ENCODE results near the gene RFX5. TPM values are rescaled to one million over a fixed set of nuclear protein-coding genes. Genes with fewer than 3 reads are reported as not detected.

The RFX5 gene
- total and polyA plus RNA-seq, 2 of the 13 experiments (the other 11 are each of a cell fraction or from before 2014, with no cell fraction given), result 17.9 to 36.2 TPM

DNA sequence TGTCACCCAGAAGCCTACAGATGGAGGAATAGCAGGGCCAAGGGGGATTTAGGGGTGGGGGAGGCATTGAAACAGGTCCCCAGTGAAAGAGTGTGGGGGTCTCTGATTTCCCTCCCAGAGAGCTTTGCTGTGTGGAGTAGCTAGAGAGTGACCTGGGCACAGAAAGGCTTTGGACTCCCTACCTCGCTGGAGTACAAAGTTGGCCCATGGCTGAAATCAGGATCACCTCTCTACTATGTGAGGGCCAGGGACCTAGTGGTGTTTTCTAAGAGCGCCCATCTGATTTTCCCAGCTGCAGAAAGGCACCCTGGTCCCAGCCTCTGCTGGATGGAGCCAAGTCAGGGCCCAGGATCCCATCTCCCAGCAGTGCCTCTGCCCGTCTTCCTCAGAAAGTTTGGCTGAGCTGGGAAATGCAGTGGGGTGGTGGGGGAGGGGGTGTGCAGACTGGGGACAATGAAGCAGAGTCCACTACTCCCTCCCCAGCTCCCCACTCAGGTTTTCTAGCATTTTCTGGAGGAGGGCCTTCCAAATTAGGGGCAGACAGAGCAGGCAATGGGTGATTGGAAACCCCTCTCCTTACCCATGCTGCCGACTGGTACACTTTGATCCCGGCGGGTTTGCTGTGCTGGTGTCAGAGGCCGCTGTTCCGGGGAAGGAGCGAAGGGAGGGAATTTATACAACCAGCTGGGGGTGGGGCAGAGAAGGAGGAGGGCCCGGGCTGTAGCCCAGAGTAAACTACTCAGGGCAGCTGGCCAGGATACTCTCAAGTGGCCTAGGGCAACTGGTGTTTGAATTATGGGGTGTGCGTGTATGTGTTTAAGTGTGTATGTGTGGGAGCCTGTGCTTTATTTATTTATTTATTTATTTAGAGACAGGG lies 25.2 kb upstream of the RFX5 start, which contains the start of gene SELENBP1 (continued):
- TF ChIP-seq, protein P1, sequence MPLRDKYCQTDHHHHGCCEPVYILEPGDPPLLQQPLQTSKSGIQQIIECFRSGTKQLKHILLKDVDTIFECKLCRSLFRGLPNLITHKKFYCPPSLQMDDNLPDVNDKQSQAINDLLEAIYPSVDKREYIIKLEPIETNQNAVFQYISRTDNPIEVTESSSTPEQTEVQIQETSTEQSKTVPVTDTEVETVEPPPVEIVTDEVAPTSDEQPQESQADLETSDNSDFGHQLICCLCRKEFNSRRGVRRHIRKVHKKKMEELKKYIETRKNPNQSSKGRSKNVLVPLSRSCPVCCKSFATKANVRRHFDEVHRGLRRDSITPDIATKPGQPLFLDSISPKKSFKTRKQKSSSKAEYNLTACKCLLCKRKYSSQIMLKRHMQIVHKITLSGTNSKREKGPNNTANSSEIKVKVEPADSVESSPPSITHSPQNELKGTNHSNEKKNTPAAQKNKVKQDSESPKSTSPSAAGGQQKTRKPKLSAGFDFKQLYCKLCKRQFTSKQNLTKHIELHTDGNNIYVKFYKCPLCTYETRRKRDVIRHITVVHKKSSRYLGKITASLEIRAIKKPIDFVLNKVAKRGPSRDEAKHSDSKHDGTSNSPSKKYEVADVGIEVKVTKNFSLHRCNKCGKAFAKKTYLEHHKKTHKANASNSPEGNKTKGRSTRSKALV (CRISPR knock-in tag; IDR thresholded peaks at IDR 0.05), result peak; percentile 56; the same call in 1 of the 2 replicates
- TF ChIP-seq, protein P2, sequence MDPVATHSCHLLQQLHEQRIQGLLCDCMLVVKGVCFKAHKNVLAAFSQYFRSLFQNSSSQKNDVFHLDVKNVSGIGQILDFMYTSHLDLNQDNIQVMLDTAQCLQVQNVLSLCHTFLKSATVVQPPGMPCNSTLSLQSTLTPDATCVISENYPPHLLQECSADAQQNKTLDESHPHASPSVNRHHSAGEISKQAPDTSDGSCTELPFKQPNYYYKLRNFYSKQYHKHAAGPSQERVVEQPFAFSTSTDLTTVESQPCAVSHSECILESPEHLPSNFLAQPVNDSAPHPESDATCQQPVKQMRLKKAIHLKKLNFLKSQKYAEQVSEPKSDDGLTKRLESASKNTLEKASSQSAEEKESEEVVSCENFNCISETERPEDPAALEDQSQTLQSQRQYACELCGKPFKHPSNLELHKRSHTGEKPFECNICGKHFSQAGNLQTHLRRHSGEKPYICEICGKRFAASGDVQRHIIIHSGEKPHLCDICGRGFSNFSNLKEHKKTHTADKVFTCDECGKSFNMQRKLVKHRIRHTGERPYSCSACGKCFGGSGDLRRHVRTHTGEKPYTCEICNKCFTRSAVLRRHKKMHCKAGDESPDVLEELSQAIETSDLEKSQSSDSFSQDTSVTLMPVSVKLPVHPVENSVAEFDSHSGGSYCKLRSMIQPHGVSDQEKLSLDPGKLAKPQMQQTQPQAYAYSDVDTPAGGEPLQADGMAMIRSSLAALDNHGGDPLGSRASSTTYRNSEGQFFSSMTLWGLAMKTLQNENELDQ (CRISPR knock-in tag; IDR thresholded peaks at IDR 0.05; ENCODE audit: borderline replicate concordance), result no peak
- TF ChIP-seq, protein P3, sequence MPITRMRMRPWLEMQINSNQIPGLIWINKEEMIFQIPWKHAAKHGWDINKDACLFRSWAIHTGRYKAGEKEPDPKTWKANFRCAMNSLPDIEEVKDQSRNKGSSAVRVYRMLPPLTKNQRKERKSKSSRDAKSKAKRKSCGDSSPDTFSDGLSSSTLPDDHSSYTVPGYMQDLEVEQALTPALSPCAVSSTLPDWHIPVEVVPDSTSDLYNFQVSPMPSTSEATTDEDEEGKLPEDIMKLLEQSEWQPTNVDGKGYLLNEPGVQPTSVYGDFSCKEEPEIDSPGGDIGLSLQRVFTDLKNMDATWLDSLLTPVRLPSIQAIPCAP (CRISPR knock-in tag; IDR thresholded peaks at IDR 0.05; ENCODE audit: low read depth), result no peak
- no peak for TF ChIP-seq HNRNPUL1 (IDR thresholded peaks at IDR 0.05; ENCODE audit: low read depth, low read length)
- TF ChIP-seq, protein P4, sequence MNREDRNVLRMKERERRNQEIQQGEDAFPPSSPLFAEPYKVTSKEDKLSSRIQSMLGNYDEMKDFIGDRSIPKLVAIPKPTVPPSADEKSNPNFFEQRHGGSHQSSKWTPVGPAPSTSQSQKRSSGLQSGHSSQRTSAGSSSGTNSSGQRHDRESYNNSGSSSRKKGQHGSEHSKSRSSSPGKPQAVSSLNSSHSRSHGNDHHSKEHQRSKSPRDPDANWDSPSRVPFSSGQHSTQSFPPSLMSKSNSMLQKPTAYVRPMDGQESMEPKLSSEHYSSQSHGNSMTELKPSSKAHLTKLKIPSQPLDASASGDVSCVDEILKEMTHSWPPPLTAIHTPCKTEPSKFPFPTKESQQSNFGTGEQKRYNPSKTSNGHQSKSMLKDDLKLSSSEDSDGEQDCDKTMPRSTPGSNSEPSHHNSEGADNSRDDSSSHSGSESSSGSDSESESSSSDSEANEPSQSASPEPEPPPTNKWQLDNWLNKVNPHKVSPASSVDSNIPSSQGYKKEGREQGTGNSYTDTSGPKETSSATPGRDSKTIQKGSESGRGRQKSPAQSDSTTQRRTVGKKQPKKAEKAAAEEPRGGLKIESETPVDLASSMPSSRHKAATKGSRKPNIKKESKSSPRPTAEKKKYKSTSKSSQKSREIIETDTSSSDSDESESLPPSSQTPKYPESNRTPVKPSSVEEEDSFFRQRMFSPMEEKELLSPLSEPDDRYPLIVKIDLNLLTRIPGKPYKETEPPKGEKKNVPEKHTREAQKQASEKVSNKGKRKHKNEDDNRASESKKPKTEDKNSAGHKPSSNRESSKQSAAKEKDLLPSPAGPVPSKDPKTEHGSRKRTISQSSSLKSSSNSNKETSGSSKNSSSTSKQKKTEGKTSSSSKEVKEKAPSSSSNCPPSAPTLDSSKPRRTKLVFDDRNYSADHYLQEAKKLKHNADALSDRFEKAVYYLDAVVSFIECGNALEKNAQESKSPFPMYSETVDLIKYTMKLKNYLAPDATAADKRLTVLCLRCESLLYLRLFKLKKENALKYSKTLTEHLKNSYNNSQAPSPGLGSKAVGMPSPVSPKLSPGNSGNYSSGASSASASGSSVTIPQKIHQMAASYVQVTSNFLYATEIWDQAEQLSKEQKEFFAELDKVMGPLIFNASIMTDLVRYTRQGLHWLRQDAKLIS (CRISPR knock-in tag; IDR thresholded peaks at IDR 0.05), result no peak
- peak; percentile 50; the same call in 1 of the 2 replicates for TF ChIP-seq GATA4 (IDR thresholded peaks at IDR 0.05; ENCODE audit: borderline replicate concordance, low read depth)
- peak; percentile 84 for TF ChIP-seq DR1 (CRISPR knock-in tag; IDR thresholded peaks at IDR 0.05)
- no peak for TF ChIP-seq KLF13 (CRISPR knock-in tag; IDR thresholded peaks at IDR 0.05)
- TF ChIP-seq ISX (CRISPR knock-in tag; conservative IDR thresholded peaks at IDR 0.05), result no peak
- TF ChIP-seq ESRRA (CRISPR knock-in tag; IDR thresholded peaks at IDR 0.05; ENCODE audit: low read depth), result no peak
- peak; percentile 44; the same call in 1 of the 2 replicates for TF ChIP-seq MED1 (CRISPR knock-in tag; IDR thresholded peaks at IDR 0.05)
- TF ChIP-seq MAZ (IDR thresholded peaks at IDR 0.05; ENCODE audit: borderline replicate concordance, low read depth, low read length), result peak; percentile 91
- no peak; the same call in none of the 2 replicates for TF ChIP-seq MAZ (CRISPR knock-in tag; IDR thresholded peaks at IDR 0.05; ENCODE audit: low read depth)
- no peak for TF ChIP-seq HMGA1 (CRISPR knock-in tag; conservative IDR thresholded peaks at IDR 0.05)
- TF ChIP-seq, protein P5, sequence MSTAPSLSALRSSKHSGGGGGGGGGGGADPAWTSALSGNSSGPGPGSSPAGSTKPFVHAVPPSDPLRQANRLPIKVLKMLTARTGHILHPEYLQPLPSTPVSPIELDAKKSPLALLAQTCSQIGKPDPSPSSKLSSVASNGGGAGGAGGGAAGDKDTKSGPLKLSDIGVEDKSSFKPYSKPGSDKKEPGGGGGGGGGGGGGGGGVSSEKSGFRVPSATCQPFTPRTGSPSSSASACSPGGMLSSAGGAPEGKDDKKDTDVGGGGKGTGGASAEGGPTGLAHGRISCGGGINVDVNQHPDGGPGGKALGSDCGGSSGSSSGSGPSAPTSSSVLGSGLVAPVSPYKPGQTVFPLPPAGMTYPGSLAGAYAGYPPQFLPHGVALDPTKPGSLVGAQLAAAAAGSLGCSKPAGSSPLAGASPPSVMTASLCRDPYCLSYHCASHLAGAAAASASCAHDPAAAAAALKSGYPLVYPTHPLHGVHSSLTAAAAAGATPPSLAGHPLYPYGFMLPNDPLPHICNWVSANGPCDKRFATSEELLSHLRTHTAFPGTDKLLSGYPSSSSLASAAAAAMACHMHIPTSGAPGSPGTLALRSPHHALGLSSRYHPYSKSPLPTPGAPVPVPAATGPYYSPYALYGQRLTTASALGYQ (CRISPR knock-in tag; IDR thresholded peaks at IDR 0.05), result 0 out of 2 replicates have a peak, but pooled peaks have one; percentile 50
- TF ChIP-seq KMT2B (CRISPR knock-in tag; IDR thresholded peaks at IDR 0.05), result 0 out of 2 replicates have a peak, but pooled peaks have one; percentile 13
- TF ChIP-seq RFX3 (CRISPR knock-in tag; IDR thresholded peaks at IDR 0.05), result no peak
- TF ChIP-seq IKZF1 (IDR thresholded peaks at IDR 0.05), result no peak

All from HepG2 (cell line).